HG03045 (cell line): Measurements from ENCODE around the gene LAMA3.

Experiments used
- ATAC-seq: cut with Tn5 transposase; IDR thresholded peaks from one replicate; pipeline ENCODE4 v1.9.1; 2021; ENCODE audit warnings: mild to moderate bottlenecking, moderate library complexity; ENCODE audit not compliant: unreplicated experiment

Gene LAMA3, protein sequence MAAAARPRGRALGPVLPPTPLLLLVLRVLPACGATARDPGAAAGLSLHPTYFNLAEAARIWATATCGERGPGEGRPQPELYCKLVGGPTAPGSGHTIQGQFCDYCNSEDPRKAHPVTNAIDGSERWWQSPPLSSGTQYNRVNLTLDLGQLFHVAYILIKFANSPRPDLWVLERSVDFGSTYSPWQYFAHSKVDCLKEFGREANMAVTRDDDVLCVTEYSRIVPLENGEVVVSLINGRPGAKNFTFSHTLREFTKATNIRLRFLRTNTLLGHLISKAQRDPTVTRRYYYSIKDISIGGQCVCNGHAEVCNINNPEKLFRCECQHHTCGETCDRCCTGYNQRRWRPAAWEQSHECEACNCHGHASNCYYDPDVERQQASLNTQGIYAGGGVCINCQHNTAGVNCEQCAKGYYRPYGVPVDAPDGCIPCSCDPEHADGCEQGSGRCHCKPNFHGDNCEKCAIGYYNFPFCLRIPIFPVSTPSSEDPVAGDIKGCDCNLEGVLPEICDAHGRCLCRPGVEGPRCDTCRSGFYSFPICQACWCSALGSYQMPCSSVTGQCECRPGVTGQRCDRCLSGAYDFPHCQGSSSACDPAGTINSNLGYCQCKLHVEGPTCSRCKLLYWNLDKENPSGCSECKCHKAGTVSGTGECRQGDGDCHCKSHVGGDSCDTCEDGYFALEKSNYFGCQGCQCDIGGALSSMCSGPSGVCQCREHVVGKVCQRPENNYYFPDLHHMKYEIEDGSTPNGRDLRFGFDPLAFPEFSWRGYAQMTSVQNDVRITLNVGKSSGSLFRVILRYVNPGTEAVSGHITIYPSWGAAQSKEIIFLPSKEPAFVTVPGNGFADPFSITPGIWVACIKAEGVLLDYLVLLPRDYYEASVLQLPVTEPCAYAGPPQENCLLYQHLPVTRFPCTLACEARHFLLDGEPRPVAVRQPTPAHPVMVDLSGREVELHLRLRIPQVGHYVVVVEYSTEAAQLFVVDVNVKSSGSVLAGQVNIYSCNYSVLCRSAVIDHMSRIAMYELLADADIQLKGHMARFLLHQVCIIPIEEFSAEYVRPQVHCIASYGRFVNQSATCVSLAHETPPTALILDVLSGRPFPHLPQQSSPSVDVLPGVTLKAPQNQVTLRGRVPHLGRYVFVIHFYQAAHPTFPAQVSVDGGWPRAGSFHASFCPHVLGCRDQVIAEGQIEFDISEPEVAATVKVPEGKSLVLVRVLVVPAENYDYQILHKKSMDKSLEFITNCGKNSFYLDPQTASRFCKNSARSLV (N-terminal part only)

DNA sequence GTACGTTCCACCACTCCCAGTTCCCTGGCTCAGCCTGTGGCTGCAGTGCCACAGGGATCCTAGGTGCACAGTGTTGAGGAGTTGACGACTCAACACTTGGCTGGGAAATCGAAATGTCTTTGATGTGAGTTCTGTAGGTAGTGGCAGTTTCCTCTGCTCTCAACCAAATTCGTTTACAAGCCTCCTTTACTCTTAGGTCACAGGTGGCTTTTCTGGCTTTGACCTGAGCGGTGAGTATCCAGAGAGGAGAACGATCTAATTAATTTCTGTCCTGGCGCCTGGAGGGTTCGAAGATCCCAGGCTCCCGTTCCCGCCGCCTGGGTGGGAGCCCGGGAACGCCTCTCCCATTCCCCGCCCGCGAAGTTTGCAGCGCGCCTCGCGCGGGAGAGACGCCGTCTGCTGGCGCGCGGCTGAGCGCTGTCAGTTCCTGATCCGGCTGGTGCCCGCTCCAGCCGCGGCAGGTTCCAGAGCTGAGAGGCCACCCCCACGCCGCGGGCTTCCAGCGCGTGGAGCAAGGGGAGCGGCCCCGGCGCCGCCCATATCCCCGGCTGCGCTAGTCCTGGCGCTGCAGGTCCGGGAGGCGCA is at the start of gene LAMA3:
Gene LAMA3, plus strand, starts transcription at position 423 of the 585 bp plus-strand sequence. CDS start 231 bp downstream, outside the sequence.
- ATAC-seq, result no peak

- ATAC-seq, result no peak
Observed at GRCh38 chr18:23640052-23640451, 49.2 kb upstream of the LAMA3 start.

DNA sequence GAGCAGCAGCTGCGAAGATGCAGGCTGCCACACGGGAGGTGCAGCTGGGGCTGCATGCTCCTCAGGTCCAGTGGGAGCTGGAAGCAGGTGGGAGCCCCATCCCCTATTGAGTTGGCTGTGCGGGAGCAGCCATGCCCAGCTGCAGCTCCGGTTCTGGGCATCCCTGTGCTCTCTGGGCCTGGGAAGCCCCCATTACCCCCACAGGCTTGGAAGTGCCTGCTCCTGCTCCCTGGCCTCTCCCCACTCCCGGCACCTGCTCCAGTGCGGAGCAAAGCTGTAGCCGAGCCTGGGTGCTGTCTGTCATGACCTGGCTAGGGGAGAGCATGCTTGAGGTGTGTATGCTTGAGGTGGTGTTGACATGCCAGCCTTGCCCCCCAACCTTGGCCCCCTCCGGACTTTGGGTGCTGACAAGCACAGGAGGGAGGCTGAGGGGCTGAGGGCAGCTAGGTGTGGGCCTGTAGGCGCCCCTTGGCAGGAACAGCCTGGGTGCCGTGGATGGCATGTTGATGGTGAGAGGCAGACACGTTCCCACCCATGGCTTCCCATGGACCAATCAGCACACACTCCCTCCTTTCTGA is 48.0 kb upstream of the LAMA3 start:
- no peak for ATAC-seq

- no peak for ATAC-seq
Observed at GRCh38 chr18:23641937-23642666, 47.2 kb upstream of the LAMA3 start.

DNA sequence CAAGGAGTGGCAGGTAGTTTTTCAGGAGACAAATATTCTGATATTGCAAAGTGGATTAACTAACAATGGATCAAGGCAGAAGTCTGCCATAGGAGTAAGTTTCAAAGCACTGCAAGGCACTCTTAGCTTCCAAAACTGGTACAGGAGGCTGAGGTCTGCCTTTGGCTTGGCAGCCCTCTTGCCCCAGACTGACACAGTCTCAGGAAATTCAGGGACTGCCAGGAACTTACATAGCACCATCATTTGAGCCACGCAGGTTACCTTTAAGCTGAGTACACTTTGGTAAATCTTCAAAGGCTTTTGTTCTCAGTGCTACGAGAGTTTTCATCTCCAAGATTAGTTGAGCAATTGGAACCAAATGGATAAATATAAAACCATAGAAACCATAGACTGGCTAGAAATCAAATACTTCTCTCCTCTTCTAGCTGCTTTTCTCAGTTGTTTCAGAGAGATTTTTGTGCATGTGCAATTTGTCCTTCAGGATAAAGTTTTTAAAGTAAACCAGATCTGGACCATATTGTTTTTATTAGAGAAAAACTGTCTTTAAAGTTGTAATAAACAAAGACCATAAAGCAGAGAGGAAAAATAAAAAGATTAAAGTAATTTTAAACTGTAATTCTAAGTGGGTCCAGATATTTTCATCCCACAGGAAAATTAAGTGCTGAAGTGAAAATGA is 45.3 kb upstream of the LAMA3 start:
- no peak for ATAC-seq

DNA sequence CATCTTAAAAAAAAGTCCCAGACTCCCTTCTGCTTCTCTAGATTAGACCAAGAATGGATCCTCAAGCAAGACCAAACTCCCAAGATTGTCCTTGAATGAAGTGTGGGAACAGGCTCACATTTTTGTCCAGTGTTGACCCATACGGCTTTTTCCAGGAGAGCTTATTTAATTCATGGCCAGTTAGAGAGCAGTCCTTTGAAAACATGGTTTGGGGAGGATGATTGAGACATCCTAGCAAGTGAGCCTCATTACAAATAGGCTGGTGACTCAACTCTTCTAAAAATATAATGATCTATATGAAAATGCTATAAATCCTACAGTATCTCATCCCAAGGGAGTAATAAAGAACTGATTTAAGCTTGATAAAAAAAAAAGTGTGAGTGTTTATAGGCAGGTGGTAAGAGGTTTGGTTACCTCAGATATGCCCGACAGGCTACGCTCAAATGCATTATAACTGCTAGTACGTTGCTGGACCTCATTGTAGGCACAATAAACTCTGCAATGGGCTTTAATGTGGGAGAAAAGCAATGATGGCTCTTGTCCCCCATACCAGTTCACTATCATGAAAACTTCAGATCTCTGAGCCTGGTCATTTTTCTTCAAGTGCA is 43.6 kb upstream of the LAMA3 start:
- ATAC-seq, result no peak

DNA sequence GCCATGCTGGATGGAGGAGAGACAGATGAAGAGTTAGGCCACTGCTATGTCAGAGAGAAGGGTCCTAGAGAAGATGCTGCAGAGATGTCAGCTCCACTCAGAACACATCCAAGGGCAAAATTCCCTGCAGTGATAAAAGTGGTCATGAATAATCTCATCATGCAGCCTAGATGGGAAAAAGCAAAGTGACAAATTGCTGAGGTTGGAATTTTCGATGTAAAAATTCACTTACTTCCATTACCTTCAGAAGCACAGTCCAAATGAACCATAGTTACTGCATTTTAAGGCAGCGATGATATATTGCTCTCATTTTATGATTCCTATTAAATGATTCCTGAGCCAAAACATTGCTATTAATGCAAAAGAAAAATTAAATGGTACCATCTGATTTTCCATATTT is 43.0 kb upstream of the LAMA3 start:
- no peak for ATAC-seq

DNA sequence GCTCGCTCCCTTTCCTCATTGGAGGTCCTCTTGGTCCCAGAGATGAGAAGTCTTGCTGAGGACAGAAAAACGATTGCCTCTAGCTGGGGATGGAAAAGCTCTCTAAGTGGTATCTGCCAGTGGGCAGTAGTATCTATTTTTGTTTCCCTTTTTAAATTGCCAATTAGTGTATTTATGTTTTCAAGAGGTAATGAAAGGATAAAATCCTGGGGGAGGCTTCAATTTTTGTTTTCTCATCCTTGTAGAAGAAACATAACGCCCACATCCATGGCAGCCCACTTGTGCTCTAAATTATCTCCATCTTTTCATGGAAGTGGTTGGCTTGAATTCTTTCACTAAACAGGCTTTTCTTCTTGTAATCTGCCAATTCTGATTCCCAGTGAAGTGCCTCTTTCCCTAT is 40.8 kb upstream of the LAMA3 start:
- ATAC-seq, result no peak

- no peak for ATAC-seq
Observed at GRCh38 chr18:23648940-23649607, 40.2 kb upstream of the LAMA3 start.

GRCh38 chr18:23650968-23651927 is 38.0 kb upstream of the LAMA3 start:
- ATAC-seq, result no peak

- no peak for ATAC-seq
Observed at GRCh38 chr18:23652232-23652631, 37.0 kb upstream of the LAMA3 start.

- ATAC-seq, result no peak
Observed at GRCh38 chr18:23658285-23658684, 31.0 kb upstream of the LAMA3 start.

GRCh38 chr18:23661735-23662308 is 27.4 kb upstream of the LAMA3 start:
- ATAC-seq, result no peak

- no peak for ATAC-seq
Observed at GRCh38 chr18:23662309-23663263, 26.7 kb upstream of the LAMA3 start, which contains the start of gene ANKRD29. Gene ANKRD29, minus strand, starts transcription at chr18:23662911. Its CDS starts 181 bp downstream, at chr18:23662730.

DNA sequence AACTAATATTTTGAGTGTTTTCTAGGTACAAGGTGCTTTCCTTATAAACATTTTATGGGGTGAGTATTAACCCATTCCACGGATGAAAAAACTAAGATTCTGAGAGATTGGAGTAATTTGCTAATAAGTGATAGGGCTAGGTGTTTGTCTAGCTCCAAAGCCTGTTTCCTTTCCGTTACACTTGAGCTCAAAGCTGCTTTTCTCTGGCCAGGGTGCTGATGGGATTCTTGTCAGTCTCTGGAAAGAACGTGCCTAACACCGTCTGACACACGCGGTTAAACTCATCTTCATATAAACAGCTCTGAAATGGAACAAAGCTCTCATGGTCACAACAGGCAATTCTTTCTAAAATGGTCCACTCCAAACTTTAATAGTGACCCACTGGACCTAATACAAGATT is 24.6 kb upstream of the LAMA3 start:
- ATAC-seq, result no peak
